GM23248 (cell line): ENCODE data around the gene RBMS1.

Source experiments
- EZH2 ChIP-seq: fragments of 200-600 bp; sonication (generic); IDR thresholded peaks from 2 replicates; pipeline ENCODE4 v1.6.1; 2018; ENCODE audit warnings: antibody characterized with exemption, mild to moderate bottlenecking; ENCODE audit not compliant: insufficient read depth, poor library complexity, severe bottlenecking
- EZH2phosphoT487 ChIP-seq: fragments of 200-600 bp; sonication (generic); IDR thresholded peaks from 2 replicates; pipeline ENCODE4 v1.6.1; 2018; ENCODE audit warnings: antibody characterized with exemption, moderate library complexity, mild to moderate bottlenecking, low read depth; ENCODE audit not compliant: insufficient read depth

DNA sequence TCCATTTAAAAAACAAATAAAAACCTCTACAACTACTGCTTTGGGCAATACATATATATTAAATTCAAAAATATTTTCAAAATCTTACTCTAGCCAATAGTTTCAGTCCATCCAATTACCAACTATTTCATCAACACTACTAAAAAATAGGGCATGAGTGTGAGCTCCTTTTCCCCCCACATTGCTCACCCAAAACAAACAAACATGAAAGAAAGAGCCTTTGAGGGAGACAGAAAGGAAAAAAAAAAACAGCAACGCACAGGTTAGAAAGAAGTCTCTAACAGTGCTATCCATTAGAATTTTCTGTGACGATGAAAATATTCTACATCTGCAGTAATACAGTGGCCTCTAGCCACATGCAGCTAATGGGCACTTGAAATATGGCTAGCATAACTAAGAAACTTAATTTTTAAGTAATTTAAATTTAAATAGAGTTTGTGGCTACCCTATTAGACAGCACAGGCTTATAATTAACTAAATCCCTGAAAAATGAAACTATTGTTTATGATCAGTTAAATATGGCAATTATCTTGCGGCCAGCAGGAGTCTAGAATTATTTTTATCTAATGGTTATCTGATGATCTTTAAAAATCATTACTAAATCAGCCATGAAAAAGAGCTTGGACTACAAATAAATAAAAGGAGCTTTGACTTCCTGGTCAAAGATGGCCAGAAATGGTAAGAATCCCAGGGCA, 59.2 kb downstream of the RBMS1 start:
- TF ChIP-seq EZH2, result no peak
- no peak for TF ChIP-seq EZH2phosphoT487
